Stimulated activated naive CD8-positive, alpha-beta T cell treated with anti-CD3 and anti-CD28 coated beads, Interleukin-15, Interleukin-2, amounts not matched to agents 100 U/mL and 50 U/mL, for 24 hours (primary cell): ENCODE data around the gene NUAK1.
"Not testable (repeated sequence)": the region's sequence is repeated elsewhere in the genome, so short reads cannot be mapped to it uniquely, and the experiment has no call there.

Source experiments
- ATAC-seq: fragments of 150-1000 bp; cut with Tn5 transposase; one replicate; pipeline ENCODE4 v1.10.0; 2021
- DNase-seq: peaks from one replicate; pipeline ENCODE4 v3.0.0; 2021

Gene NUAK1

GRCh38 chr12:106146987-106147386, 8.2 kb upstream of the NUAK1 start:
- no peak for DNase-seq
- no peak for ATAC-seq

DNA sequence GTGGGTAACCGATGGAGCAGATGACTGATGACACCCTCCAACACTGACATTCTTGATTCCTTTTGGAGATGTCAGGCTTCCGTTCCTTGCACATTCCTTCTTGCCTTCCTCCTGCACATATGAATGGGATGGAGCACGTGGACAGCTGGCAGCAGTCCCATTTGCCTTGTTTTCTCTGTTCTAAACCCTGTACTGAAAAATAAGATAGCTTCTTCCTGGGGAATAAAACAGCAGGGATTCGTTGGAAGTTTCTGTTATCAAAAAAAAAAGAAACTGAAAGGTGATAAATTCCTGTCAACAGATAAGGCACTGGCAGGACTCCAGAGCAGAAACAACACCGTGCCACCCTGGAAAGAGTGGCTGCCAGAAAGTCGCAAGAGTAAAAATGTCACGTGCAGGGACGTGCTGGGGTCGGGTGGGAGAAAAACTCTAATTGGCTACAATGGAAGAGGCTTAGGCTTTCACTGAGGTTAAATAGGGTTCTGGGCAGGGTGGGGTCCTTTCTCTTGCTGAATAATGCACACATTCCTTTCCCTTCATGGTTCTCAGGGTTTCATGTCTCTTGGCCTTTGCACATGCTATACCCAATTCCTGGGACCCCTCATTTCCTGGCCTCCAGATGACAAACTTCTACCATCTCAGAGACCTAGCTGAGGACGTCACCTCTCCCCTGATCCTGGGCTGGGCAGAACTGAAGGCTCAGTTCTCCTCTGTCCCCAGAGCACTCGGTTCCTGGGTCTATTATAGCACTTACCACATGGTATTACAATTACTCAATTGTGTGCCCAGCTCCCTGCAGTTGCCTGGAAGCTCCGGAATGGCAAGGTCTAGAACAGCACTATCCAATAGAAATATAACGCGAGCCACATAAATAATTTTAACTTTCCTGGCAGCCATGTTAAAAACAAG, 7.0 kb upstream of the NUAK1 start:
- ATAC-seq (no peak), DNase-seq (no peak)

DNA sequence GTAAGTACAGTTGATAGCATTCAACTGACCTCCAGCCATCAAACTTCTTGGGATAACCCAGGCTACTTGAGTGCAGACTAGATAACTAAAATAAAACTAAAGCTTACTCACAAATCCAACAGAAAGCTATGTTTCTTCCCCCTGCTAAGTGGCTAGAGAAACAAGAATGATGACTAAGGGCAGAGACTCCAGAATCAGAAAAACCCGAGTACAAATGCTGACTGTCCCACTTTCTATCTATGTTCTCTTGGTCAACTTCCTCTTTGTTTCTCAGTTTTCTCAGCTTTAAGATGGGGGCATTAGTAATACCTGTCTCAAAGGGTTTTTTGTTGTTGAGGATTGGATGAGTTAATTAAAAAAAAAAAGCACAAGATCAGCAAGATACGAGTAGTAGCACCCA, 6.1 kb upstream of the NUAK1 start:
- DNase-seq (no peak), ATAC-seq (no peak)

- ATAC-seq (no peak), DNase-seq (no peak)
Measured at GRCh38 chr12:106142591-106143261, 4.0 kb upstream of the NUAK1 start.

- DNase-seq, ATAC-seq: not testable (repeated sequence)
Measured at GRCh38 chr12:106141920-106142319, 3.2 kb upstream of the NUAK1 start.

- no peak for DNase-seq
- no peak for ATAC-seq
Measured at GRCh38 chr12:106141452-106141851, 2.7 kb upstream of the NUAK1 start.

GRCh38 chr12:106141003-106141402, 2.2 kb upstream of the NUAK1 start:
- ATAC-seq: no peak
- DNase-seq: no peak

- DNase-seq (no peak), ATAC-seq (no peak)
Measured at GRCh38 chr12:106140223-106140986, 1.7 kb upstream of the NUAK1 start.

DNA sequence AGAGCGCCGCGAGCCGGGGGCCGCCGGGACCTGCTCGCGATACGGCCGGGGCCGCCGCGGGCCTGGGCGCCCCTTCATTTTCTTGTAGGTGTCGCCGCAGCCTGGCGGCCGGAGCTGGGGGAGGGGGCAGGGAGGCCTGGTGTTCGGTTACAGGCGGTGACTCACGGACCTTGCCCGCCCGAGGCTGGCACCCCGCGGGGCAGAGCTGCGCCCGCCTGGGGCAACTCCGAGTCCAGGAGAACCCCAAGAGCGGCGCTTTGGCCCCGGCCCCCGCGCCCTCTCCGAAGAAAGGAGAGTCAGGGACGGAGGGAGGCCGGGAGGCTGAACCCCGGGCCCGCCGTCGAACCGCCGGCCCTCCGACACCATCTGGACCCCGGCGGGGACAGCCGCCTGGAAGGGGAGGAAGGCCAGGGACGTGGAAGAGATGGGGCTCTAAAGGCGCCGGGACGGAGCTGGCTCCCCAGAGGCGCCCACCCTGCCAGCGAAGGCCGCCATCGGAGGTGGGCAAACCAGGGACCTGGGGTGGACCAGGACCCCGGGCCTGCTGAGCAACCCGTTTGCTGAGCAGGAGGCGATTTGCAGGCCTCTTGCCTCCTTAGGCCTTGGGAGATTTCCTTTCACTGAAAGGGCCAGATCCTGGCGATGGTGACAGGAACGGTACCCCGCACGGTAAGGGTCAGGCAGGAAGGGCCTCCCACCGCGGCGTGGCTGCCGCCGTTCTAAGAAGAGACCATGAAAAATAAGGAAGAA, 843 bp upstream of the NUAK1 start:
- peak; percentile 38 for DNase-seq
- peak; percentile 45 for ATAC-seq

GRCh38 chr12:106138357-106138632, 459 bp downstream of the NUAK1 start:
- no peak for DNase-seq
- ATAC-seq: no peak

DNA sequence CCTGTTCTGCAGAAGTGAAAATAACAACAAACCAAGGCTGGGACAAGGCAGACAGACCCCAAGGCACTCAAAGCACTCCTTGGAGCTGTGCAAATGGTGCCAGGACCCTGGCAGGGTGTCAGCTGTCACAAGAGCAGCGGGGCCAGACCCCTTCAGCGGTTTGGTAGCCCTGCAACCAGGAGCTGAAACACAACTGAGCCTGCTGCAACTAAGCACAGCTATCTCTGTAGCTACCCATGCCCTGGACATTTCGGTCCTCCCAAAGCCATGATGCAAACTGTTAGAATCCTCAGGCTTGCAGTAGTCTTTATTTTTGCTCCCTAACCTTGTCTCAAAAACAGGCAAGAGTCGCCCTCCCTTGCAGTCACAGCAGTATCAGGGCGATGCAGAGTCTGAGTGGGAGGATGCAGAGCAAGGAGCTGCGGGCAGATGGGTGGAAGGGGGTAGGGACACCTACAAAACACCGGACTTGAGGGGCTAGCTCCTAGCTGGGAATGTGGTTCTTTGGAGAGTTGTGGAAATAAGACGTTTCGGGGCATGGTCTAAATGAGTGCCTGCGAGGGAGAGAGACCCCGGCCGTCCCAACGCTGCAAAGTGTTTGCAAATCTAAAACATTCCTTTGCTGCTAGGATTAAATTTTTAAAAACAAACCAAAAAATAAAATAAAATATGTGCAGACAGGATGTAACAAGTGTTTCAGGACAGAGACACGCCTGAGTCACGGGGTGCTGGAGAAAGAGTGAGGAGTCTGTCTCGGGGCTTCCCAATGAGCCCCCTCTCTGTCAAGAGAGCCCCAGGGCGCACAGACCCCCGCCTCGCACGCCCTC, 1.0 kb downstream of the NUAK1 start:
- DNase-seq (no peak), ATAC-seq (no peak)

DNA sequence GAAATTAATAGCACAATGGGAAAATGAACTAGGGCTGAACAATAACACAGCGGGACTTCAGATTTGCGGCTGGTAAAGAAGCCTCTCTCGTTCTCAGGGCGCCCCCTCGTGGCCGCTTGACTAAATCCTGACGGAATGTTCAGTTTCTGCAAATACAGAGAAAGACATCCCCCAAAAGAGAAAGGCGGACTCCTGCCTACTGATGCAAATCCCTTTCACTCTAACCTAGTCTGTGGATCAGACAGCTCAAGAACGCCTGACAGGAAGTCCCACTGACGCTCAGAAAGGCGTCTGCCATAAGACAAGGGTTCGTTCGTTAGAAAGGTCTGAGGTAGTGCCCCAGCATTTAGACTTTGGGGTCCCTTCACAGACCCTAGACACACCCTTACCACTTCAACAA, 2.5 kb downstream of the NUAK1 start:
- ATAC-seq: no peak
- DNase-seq: peak; percentile 84

DNA sequence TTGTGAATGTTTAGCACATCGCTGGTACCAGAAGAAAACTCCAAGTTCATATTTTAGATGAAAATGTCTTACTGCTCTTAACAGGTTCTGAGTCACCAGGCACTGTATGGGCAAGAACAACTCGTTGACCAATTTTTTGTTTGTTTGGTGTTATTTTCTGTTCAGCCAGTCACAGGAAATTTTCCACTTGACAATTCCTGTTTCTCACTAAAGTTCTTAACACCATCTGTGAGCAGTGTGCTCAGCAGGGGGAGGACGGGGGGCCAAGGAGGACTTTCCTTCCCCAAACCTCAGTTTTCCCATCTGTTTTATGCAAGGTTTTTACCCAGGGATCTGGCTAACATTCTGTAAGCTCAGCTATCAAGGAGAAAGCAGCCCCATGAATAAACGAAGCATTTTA, 3.0 kb downstream of the NUAK1 start:
- no peak for DNase-seq

GRCh38 chr12:106135075-106135474, 3.7 kb downstream of the NUAK1 start:
- no peak for DNase-seq
- ATAC-seq: no peak

More for the DNA sequence above, 3.0 kb downstream of the NUAK1 start:
- no peak for ATAC-seq

DNA sequence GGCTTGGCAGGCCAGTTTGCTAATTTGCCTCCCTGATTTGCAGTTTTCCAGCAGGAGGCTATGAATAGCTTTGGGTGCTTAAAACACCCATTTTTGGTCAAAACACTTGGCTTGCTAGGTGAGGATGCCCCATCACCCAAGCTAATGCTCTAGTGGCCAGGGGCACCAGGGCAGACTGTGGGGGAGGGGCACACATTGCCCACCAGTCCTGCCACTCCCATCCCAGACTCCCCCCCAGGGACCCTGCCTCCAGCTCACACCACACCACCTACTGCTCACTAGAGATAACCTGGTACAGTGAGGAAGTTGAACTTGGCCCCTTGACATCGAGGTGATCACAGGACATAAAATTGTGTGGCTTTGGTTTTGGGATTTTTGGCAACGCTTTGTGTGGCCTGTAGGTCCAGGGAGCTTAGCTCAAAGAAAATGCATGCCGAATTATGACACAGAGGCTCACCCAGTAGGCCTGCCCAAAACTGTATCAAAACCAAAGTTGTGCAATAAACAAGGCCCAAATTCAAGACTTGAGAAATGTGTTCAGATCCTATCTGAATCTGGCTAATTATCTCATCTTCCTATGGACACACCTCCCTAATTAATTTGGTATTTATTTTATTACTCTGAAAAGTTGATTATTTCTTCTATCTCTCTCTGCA, 4.3 kb downstream of the NUAK1 start:
- DNase-seq (no peak), ATAC-seq (no peak)

DNA sequence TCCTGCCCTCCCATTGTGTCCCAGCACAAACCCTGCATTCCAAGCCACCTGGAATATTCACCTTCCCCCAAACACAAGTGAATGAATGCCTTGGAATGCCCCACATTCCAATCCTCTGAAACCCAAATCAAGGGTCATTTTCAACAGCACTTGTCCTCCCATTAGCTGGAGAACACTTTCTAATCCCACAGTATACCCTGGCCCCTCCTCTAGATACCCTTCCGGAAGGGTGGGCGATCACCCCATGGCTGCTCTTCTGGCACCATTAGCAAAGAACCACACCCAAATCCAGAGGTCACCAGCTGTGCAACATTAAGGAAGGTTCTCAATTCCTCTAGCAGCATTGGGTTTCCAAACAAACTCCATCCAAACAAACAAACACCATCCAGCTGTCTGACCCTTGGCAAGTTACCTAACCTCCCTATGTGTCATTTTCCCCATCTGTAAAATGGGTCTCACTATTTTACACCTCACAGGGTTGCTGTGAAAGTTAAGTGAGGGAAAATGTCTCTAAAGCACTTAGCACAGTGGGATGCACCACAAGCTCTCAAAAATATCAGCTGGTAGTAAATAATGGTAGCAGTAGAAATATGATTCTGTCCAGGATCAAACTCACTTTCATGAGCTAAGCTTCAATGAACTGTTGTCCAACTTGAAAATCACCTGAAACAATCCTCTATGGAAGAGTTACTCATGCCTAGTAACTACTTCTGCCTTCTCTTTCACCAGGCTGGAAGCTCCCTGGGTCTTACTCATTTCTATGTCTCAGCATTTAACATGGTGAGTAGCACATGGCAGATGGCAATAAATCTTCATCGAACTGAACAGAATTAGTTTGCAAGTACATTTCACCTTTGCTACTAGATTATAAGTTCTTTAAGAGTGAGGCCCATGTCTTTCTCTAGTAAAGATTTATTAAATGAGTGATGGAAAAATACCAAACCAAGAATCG, 5.3 kb downstream of the NUAK1 start:
- no peak for DNase-seq

GRCh38 chr12:106132175-106133135, 6.3 kb downstream of the NUAK1 start:
- ATAC-seq (no peak), DNase-seq (no peak)

More for the DNA sequence above, 5.3 kb downstream of the NUAK1 start:
- ATAC-seq: no peak

GRCh38 chr12:106131676-106132075, 7.1 kb downstream of the NUAK1 start:
- no peak for ATAC-seq
- DNase-seq: no peak
